Neuronal stem cell (in vitro differentiated cells): ENCODE measurements around the gene MON2.

Experiments
- DNase-seq: peaks from one replicate; pipeline ENCODE4 v3.0.0-alpha.2; 2013; ENCODE audit warnings: low spot score
- H2AFZ ChIP-seq: one replicate; pipeline ENCODE4 v1.6.1; 2013; ENCODE audit warnings: mild to moderate bottlenecking, low read length, inconsistent platforms
- H2AK5ac ChIP-seq: 2 replicates; pipeline ENCODE4 v1.6.1; 2013; ENCODE audit warnings: low read depth, mild to moderate bottlenecking, inconsistent platforms, low read length, moderate library complexity, mixed read lengths
- H2BK120ac ChIP-seq: 2 replicates; pipeline ENCODE4 v1.6.1; 2013; ENCODE audit warnings: low read depth, mild to moderate bottlenecking, inconsistent platforms, low read length, moderate library complexity, mixed read lengths
- H2BK12ac ChIP-seq: one replicate; pipeline ENCODE4 v1.6.1; 2013; ENCODE audit warnings: low read length, inconsistent platforms
- H2BK15ac ChIP-seq: 2 replicates; pipeline ENCODE4 v1.6.1; 2013; ENCODE audit warnings: mild to moderate bottlenecking, low read length, inconsistent platforms, mixed read lengths
- H2BK5ac ChIP-seq: one replicate; pipeline ENCODE4 v1.6.1; 2013; ENCODE audit warnings: inconsistent platforms, mild to moderate bottlenecking, low read length, moderate library complexity
- H3K14ac ChIP-seq: one replicate; pipeline ENCODE4 v1.6.1; 2013; ENCODE audit warnings: low read length, inconsistent platforms
- H3K18ac ChIP-seq: 2 replicates; pipeline ENCODE4 v1.6.1; 2013; ENCODE audit warnings: low read length, inconsistent platforms
- H3K23ac ChIP-seq: 2 replicates; pipeline ENCODE4 v1.6.1; 2013; ENCODE audit warnings: low read depth, mild to moderate bottlenecking, mixed read lengths, low read length, inconsistent platforms; ENCODE audit not compliant: poor library complexity
- H3K27ac ChIP-seq: replicated peaks from 3 replicates; pipeline ENCODE4 v1.5.1; 2013; ENCODE audit warnings: low read length, inconsistent platforms
- H3K27me3 ChIP-seq, 3 experiments: 2 replicates each; pipeline ENCODE4 v1.6.1; 2013; ENCODE audit warnings: low read length in 3 of 3, mild to moderate bottlenecking in 2 of 3, inconsistent platforms in 1 of 3, low read depth in 1 of 3, mixed read lengths in 1 of 3, moderate library complexity in 1 of 3; ENCODE audit not compliant: control insufficient read depth in 3 of 3, insufficient read depth in 3 of 3
- H3K36me3 ChIP-seq, 2 donors: replicated peaks in 1 of 2; 2 replicates each; pipeline ENCODE4 v1.6.1; 2013; ENCODE audit warnings: low read length in 2 of 2; ENCODE audit not compliant: control insufficient read depth in 2 of 2, insufficient read depth in 2 of 2
- H3K4ac ChIP-seq: 2 replicates; pipeline ENCODE4 v1.6.1; 2013; ENCODE audit warnings: inconsistent platforms, mild to moderate bottlenecking, low read length, moderate library complexity
- H3K4me1 ChIP-seq, 2 donors: 1 replicate in 1 of 2; 2 replicates in 1 of 2; pipeline ENCODE4 v1.6.1; 2013; ENCODE audit warnings: low read length in 2 of 2, low read depth in 1 of 2; ENCODE audit not compliant: control insufficient read depth in 2 of 2, insufficient read depth in 1 of 2
- H3K4me2 ChIP-seq: one replicate; pipeline ENCODE4 v1.6.1; 2013; ENCODE audit warnings: mild to moderate bottlenecking, low read length, inconsistent platforms; ENCODE audit not compliant: insufficient read depth, poor library complexity, severe bottlenecking
- H3K4me3 ChIP-seq, 2 donors: 2 replicates each; pipeline ENCODE4 v1.5.1; 2013; ENCODE audit warnings: low read length in 2 of 2, mild to moderate bottlenecking in 2 of 2, inconsistent platforms in 1 of 2, moderate library complexity in 1 of 2
- H3K79me1 ChIP-seq: one replicate; pipeline ENCODE4 v1.6.1; 2013; ENCODE audit warnings: low read depth, mild to moderate bottlenecking, inconsistent platforms, low read length, moderate library complexity
- H3K9ac ChIP-seq: one replicate; pipeline ENCODE4 v1.6.1; 2013; ENCODE audit warnings: mild to moderate bottlenecking, low read depth, low read length, inconsistent platforms; ENCODE audit not compliant: poor library complexity
- H3K9me3 ChIP-seq, 2 donors: replicated peaks in 1 of 2; 2 replicates each; pipeline versions ENCODE3 to v1.6.1; 2013; ENCODE audit warnings: low read length in 2 of 2, mild to moderate bottlenecking in 2 of 2, inconsistent platforms in 1 of 2, low read depth in 1 of 2, mixed read lengths in 1 of 2, moderate library complexity in 1 of 2; ENCODE audit not compliant: control insufficient read depth in 2 of 2, insufficient read depth in 1 of 2
- H4K8ac ChIP-seq: one replicate; pipeline ENCODE4 v1.6.1; 2013; ENCODE audit warnings: low read depth, mild to moderate bottlenecking, inconsistent platforms, low read length, moderate library complexity
- H4K91ac ChIP-seq: one replicate; pipeline ENCODE4 v1.6.1; 2013; ENCODE audit warnings: low read length, low read depth, mild to moderate bottlenecking, inconsistent platforms; ENCODE audit not compliant: poor library complexity
- WGBS, 2 donors: extraction: QIAGEN DNeasy Blood & Tissue Kit; methylation state at CpG; one replicate each; pipeline ENCODE4 v1.1.7; 2013; ENCODE audit warnings: missing lambda C conversion rate in 2 of 2, mixed read lengths in 1 of 2; ENCODE audit not compliant: insufficient read length in 2 of 2, insufficient replicate concordance in 1 of 2; ENCODE audit errors: extremely low coverage in 2 of 2; 5-methylcytosine and 5-hydroxymethylcytosine counted together

Gene MON2

GRCh38 chr12:62466018-62466593 lies 520 bp upstream of the MON2 start:
- Histone ChIP-seq H3K23ac (no peak overlapping the region), H3K27ac (no peak overlapping the region), H3K79me1 (peaks cover 5% of the 10 kb centered on the region), H3K4me2 (peak overlapping the region; percentile 55), H3K4ac (no peak overlapping the region), H2BK15ac (no peak overlapping the region), H2BK12ac (no peak overlapping the region), H4K91ac (no peak overlapping the region), H2AK5ac (no peak overlapping the region), H2AFZ (peak overlapping the region; percentile 96), H3K14ac (no peak overlapping the region), H3K27me3 (no peaks in the 10 kb centered on the region), H2BK5ac (no peak overlapping the region), H3K4me1 (peaks cover 0 to 4% of the 10 kb centered on the region in 2 donors), H3K9ac (no peak overlapping the region), H3K18ac (no peak overlapping the region), H3K36me3 (peaks cover 0 to 13% of the 10 kb centered on the region in 2 donors), H4K8ac (no peak overlapping the region), H3K9me3 (peaks cover 2 to 4% of the 10 kb centered on the region in 2 donors), H2BK120ac (no peak overlapping the region), H3K4me3 (peak overlapping the region; percentile 68 to 80)
- DNase-seq: no peak
- WGBS, 2 donors: no CpG with 5 or more reads among the region's 16 CpGs

GRCh38 chr12:62468397-62468796 lies 1.8 kb downstream of the MON2 start:
- no CpG with 5 or more reads among the region's 2 CpGs for WGBS, 2 donors

DNA sequence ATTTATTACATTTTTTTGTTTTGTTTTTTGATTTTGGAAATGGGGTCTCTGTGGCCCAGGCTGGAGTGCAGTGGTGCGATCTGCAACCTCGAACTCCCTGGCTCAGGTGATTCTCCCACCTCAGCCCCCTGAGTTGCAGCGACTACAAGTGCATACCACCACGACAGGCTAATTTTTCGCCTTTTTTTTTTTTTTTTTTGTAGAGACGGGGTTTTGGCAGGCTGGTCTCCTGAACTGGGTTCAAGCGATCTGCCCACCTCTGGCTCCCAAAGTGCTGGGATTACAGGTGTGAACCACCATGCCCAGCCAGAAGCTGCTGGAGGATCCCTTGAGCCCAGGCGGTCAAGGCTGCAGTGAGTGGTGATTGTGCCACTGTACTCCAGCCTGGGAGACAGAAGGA lies 2.3 kb downstream of the MON2 start:
- no peak overlapping the region for H4K8ac ChIP-seq
- H2BK120ac ChIP-seq: no peak overlapping the region
- H2BK12ac ChIP-seq: no peak overlapping the region
- H3K4me2 ChIP-seq: peak overlapping the region; percentile 18
- H3K36me3 ChIP-seq: peaks cover 0 to 25% of the 10 kb centered on the region in 2 donors
- H2BK15ac ChIP-seq: no peak overlapping the region
- no peak overlapping the region for H3K27ac ChIP-seq
- peaks cover 0 to 4% of the 10 kb centered on the region in 2 donors for H3K4me1 ChIP-seq
- no peak overlapping the region for H3K4ac ChIP-seq
- H3K14ac ChIP-seq: no peak overlapping the region
- H2AK5ac ChIP-seq: no peak overlapping the region
- no peak overlapping the region for H3K23ac ChIP-seq
- DNase-seq: no peak
- no peaks in the 10 kb centered on the region for H3K27me3 ChIP-seq
- no peak overlapping the region for H2AFZ ChIP-seq
- H3K79me1 ChIP-seq: peaks cover 5% of the 10 kb centered on the region
- H3K18ac ChIP-seq: no peak overlapping the region
- peaks cover 0 to 2% of the 10 kb centered on the region in 2 donors for H3K9me3 ChIP-seq
- no peak overlapping the region for H2BK5ac ChIP-seq
- no CpG with 5 or more reads among the region's 8 CpGs for WGBS, 2 donors
- H3K9ac ChIP-seq: no peak overlapping the region
- peak overlapping the region in 1 of 2 donors; percentile 20 for H3K4me3 ChIP-seq
- H4K91ac ChIP-seq: no peak overlapping the region

More at GRCh38 chr12:62468397-62468796, 1.8 kb downstream of the MON2 start:
- no peak overlapping the region for H4K8ac ChIP-seq
- no peak overlapping the region for H3K27ac ChIP-seq
- no peak overlapping the region for H2AFZ ChIP-seq
- H2BK120ac ChIP-seq: no peak overlapping the region
- H3K9me3 ChIP-seq: peaks cover 0 to 2% of the 10 kb centered on the region in 2 donors
- H3K79me1 ChIP-seq: peaks cover 5% of the 10 kb centered on the region
- no peak overlapping the region for H2BK12ac ChIP-seq
- H3K18ac ChIP-seq: no peak overlapping the region
- no peak overlapping the region for H3K23ac ChIP-seq
- no peak for DNase-seq
- no peaks in the 10 kb centered on the region for H3K27me3 ChIP-seq
- no peak overlapping the region for H3K4ac ChIP-seq
- H2BK5ac ChIP-seq: no peak overlapping the region
- no peak overlapping the region for H2AK5ac ChIP-seq
- H3K9ac ChIP-seq: no peak overlapping the region
- peaks cover 0 to 24% of the 10 kb centered on the region in 2 donors for H3K36me3 ChIP-seq
- H3K4me3 ChIP-seq: no peak overlapping the region
- no peak overlapping the region for H4K91ac ChIP-seq
- no peak overlapping the region for H2BK15ac ChIP-seq
- no peak overlapping the region for H3K4me2 ChIP-seq
- H3K4me1 ChIP-seq: peaks cover 0 to 4% of the 10 kb centered on the region in 2 donors
- H3K14ac ChIP-seq: no peak overlapping the region

GRCh38 chr12:62469704-62470103 lies 3.1 kb downstream of the MON2 start:
- no peak for DNase-seq
- no peak overlapping the region for H3K23ac ChIP-seq
- H2AFZ ChIP-seq: no peak overlapping the region
- peaks cover 0 to 25% of the 10 kb centered on the region in 2 donors for H3K36me3 ChIP-seq
- no peak overlapping the region for H3K4me2 ChIP-seq
- H3K9ac ChIP-seq: no peak overlapping the region
- WGBS, 2 donors: no CpG with 5 or more reads among the region's 2 CpGs
- H2AK5ac ChIP-seq: no peak overlapping the region
- H2BK5ac ChIP-seq: no peak overlapping the region
- H3K79me1 ChIP-seq: peaks cover 5% of the 10 kb centered on the region
- H3K27me3 ChIP-seq: no peaks in the 10 kb centered on the region
- H4K8ac ChIP-seq: no peak overlapping the region
- peaks cover 0 to 4% of the 10 kb centered on the region in 2 donors for H3K4me1 ChIP-seq
- H2BK12ac ChIP-seq: no peak overlapping the region
- no peak overlapping the region for H3K27ac ChIP-seq
- no peak overlapping the region for H3K4ac ChIP-seq
- no peak overlapping the region for H2BK120ac ChIP-seq
- H3K14ac ChIP-seq: no peak overlapping the region
- H3K18ac ChIP-seq: no peak overlapping the region
- H2BK15ac ChIP-seq: no peak overlapping the region
- H3K4me3 ChIP-seq: no peak overlapping the region
- peaks cover 0 to 2% of the 10 kb centered on the region in 2 donors for H3K9me3 ChIP-seq
- H4K91ac ChIP-seq: no peak overlapping the region
